DND-41 (cell line): ENCODE results near the gene MTPN.

Experiments used
- EZH2 ChIP-seq: IDR thresholded peaks from 3 replicates; pipeline ENCODE4 v1.6.1; 2012; ENCODE audit warnings: borderline replicate concordance, low read depth, mild to moderate bottlenecking, moderate library complexity, low read length, inconsistent platforms; ENCODE audit not compliant: severe bottlenecking
- TF ChIP-seq, protein P1 (sequence below): IDR thresholded peaks from 2 replicates; pipeline ENCODE4 v1.5.1; 2012; ENCODE audit warnings: borderline replicate concordance, low read length, moderate library complexity, mild to moderate bottlenecking; ENCODE audit not compliant: poor library complexity, severe bottlenecking; ENCODE audit errors: extremely low read depth

GRCh38 chr7:135910393-135911036 is 66.6 kb downstream of the MTPN start:
- TF ChIP-seq EZH2: no peak
- TF ChIP-seq, protein P1, sequence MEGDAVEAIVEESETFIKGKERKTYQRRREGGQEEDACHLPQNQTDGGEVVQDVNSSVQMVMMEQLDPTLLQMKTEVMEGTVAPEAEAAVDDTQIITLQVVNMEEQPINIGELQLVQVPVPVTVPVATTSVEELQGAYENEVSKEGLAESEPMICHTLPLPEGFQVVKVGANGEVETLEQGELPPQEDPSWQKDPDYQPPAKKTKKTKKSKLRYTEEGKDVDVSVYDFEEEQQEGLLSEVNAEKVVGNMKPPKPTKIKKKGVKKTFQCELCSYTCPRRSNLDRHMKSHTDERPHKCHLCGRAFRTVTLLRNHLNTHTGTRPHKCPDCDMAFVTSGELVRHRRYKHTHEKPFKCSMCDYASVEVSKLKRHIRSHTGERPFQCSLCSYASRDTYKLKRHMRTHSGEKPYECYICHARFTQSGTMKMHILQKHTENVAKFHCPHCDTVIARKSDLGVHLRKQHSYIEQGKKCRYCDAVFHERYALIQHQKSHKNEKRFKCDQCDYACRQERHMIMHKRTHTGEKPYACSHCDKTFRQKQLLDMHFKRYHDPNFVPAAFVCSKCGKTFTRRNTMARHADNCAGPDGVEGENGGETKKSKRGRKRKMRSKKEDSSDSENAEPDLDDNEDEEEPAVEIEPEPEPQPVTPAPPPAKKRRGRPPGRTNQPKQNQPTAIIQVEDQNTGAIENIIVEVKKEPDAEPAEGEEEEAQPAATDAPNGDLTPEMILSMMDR: no peak
